Kidney (tissue), 14 donors: ENCODE results near the gene KDM1A. TPM values are rescaled to one million over a fixed set of nuclear protein-coding genes. Genes with fewer than 3 reads are reported as not detected.

Experiments
- DNase-seq, 5 donors: peaks; one replicate each; pipeline ENCODE4 v3.0.0-alpha.2; 2013 to 2020
- FAIRE-seq: peaks from 2 replicates; lab custom pipeline; 2012; peaks lifted over from hg19 to GRCh38; lab: Jason Lieb, UNC
- H3K27ac ChIP-seq, 2 donors: one replicate each; pipeline ENCODE4 v1.7.0; 2013; ENCODE audit warnings: low read depth in 2 of 2, low read length in 2 of 2, inconsistent platforms in 1 of 2
- H3K27me3 ChIP-seq: one replicate; pipeline ENCODE4 v1.7.1; 2013; ENCODE audit warnings: low read length, inconsistent platforms; ENCODE audit not compliant: control insufficient read depth, insufficient read depth
- H3K36me3 ChIP-seq, 3 donors: one replicate each; pipeline versions ENCODE4 v1.7.0 to v1.7.1; 2013; ENCODE audit warnings: low read length in 3 of 3, control low read depth in 1 of 3, inconsistent platforms in 1 of 3; ENCODE audit not compliant: insufficient read depth in 3 of 3, control insufficient read depth in 2 of 3
- H3K4me1 ChIP-seq, 3 donors: one replicate each; pipeline versions ENCODE4 v1.7.0 to v1.7.1; 2013; ENCODE audit warnings: low read length in 3 of 3, inconsistent platforms in 1 of 3, low read depth in 1 of 3; ENCODE audit not compliant: control insufficient read depth in 2 of 3, insufficient read depth in 2 of 3
- H3K4me3 ChIP-seq, 3 donors: one replicate each; pipeline versions ENCODE4 v1.7.0 to v1.8.1; 2013; ENCODE audit warnings: low read length in 3 of 3, control low read depth in 1 of 3, inconsistent platforms in 1 of 3
- H3K9ac ChIP-seq, 3 donors: one replicate each; pipeline versions ENCODE4 v1.7.0 to v1.7.1; 2013; ENCODE audit warnings: low read length in 3 of 3, control low read depth in 1 of 3, inconsistent platforms in 1 of 3
- H3K9me3 ChIP-seq, 3 donors: one replicate each; pipeline versions ENCODE4 v1.7.0 to v1.7.1; 2013; ENCODE audit warnings: low read length in 3 of 3, control low read depth in 1 of 3, inconsistent platforms in 1 of 3; ENCODE audit not compliant: control insufficient read depth in 2 of 3, insufficient read depth in 1 of 3
- CTCF ChIP-seq: IDR thresholded peaks from 3 replicates; pipeline ENCODE4 v1.5.1; 2012; ENCODE audit warnings: mild to moderate bottlenecking, moderate library complexity, borderline replicate concordance; ENCODE audit not compliant: insufficient read depth; ENCODE audit errors: extremely low read depth
- intact Hi-C: fragments of 100-400 bp; cut with DNase I; formaldehyde crosslinking; loops from one replicate; pipeline ENCODE4 v1.11.1; 2022
- polyA plus RNA-seq: library from polyadenylated mRNA; stranded (reverse); fragments of 350-450 nt; fragmentation: Illumina TruSeq; extraction: RNeasy Lipid Tissue Mini Kit (QIAGEN cat#74804); gene quantifications from one replicate; pipeline ENCODE4 v1.2.3, GENCODE V29; 2014; ENCODE audit warnings: low read depth, low replicate concordance; ENCODE audit not compliant: insufficient read depth
- total RNA-seq: library from RNA; stranded (reverse); fragmentation: NEBNext Ultra II Directional; extraction: Animal tissue kit (Norgen Biotek cat#: 25700); gene quantifications from one replicate; pipeline ENCODE4 v1.2.1, GENCODE V29; 2021
- donor health status: control.
- donor health status: control.
- donor health status: control.
- donor health status: control.
- donor health status: control.
- donor health status: DM: yes; HTN: yes; CAD: no.
- donor health status: Normal renal cell carcinoma (clear cell type).

KDM1A gene
- total and polyA plus RNA-seq, 2 donors from 2014 or later: 33.3 to 54.4 TPM

GRCh38 chr1:23103001-23103889 is 84.0 kb downstream of the KDM1A start:
- TF ChIP-seq CTCF: no peak
- FAIRE-seq (no peak), DNase-seq (no peak)
- Histone ChIP-seq H3K9ac (no peak overlapping the region), H3K27ac (peak overlapping the region in 1 of 2 donors; percentile 14), H3K4me1 (peaks cover 0 to 13% (median 3%) of the 10 kb centered on the region in 3 donors), H3K36me3 (peaks cover 0 to 10% (median 6%) of the 10 kb centered on the region in 3 donors), H3K27me3 (no peaks in the 10 kb centered on the region), H3K9me3 (no peaks in the 10 kb centered on the region), H3K4me3 (no peak overlapping the region)
- intact Hi-C loops: no loop called here

GRCh38 chr1:23108918-23109533 is 89.8 kb downstream of the KDM1A start:
- Histone ChIP-seq H3K36me3 (peaks cover 0 to 17% (median 6%) of the 10 kb centered on the region in 3 donors), H3K27ac (no peak overlapping the region), H3K4me1 (peaks cover 0 to 7% (median 3%) of the 10 kb centered on the region in 3 donors), H3K4me3 (no peak overlapping the region), H3K9me3 (no peaks in the 10 kb centered on the region), H3K27me3 (no peaks in the 10 kb centered on the region), H3K9ac (no peak overlapping the region)
- intact Hi-C loops: no loop called here
- no peak for DNase-seq
- FAIRE-seq: no peak
- TF ChIP-seq CTCF: no peak

- FAIRE-seq: no peak
- no peak overlapping the region for H3K27ac ChIP-seq
Measured at GRCh38 chr1:23110391-23110790, 91.1 kb downstream of the KDM1A start.

More at GRCh38 chr1:23110391-23110790, 91.1 kb downstream of the KDM1A start:
- no peak for DNase-seq
- TF ChIP-seq CTCF: no peak
- peaks cover 0 to 7% (median 7%) of the 10 kb centered on the region in 3 donors for H3K4me1 ChIP-seq
- no peak overlapping the region for H3K9ac ChIP-seq
- H3K27me3 ChIP-seq: no peaks in the 10 kb centered on the region
- intact Hi-C loops: no loop called here
- H3K9me3 ChIP-seq: no peaks in the 10 kb centered on the region
- no peak overlapping the region for H3K4me3 ChIP-seq
- peaks cover 0 to 17% (median 6%) of the 10 kb centered on the region in 3 donors for H3K36me3 ChIP-seq
